ENCODE data around the gene PALMD.

DNA sequence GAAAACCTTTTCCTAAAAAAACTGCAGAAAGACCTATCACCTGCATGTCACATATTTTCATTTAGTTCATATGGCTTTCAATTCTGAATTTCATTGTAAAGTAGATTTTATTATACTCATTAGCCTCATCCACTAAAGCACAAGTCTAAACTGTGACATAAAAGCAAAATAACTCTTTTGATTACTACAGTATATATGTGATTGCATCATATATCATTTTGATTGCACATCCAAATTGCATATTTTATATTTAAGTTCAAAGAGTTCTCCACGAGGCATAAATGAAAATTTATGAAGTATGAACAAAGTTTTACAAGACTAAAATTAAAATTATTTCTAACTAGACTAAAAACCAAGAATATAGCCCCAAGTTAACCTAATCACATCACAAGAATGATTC, 19.3 kb downstream of the PALMD start:
- TF ChIP-seq, protein P1, sequence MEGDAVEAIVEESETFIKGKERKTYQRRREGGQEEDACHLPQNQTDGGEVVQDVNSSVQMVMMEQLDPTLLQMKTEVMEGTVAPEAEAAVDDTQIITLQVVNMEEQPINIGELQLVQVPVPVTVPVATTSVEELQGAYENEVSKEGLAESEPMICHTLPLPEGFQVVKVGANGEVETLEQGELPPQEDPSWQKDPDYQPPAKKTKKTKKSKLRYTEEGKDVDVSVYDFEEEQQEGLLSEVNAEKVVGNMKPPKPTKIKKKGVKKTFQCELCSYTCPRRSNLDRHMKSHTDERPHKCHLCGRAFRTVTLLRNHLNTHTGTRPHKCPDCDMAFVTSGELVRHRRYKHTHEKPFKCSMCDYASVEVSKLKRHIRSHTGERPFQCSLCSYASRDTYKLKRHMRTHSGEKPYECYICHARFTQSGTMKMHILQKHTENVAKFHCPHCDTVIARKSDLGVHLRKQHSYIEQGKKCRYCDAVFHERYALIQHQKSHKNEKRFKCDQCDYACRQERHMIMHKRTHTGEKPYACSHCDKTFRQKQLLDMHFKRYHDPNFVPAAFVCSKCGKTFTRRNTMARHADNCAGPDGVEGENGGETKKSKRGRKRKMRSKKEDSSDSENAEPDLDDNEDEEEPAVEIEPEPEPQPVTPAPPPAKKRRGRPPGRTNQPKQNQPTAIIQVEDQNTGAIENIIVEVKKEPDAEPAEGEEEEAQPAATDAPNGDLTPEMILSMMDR (conservative IDR thresholded peaks at IDR 0.05; ENCODE audit: low read length): no peak
- TF ChIP-seq EZH2phosphoT487 (IDR thresholded peaks at IDR 0.05; ENCODE audit: borderline replicate concordance): no peak
